ENCODE results near the gene UBE2J2. TPM values are rescaled to one million over a fixed set of nuclear protein-coding genes. Genes with fewer than 3 reads are reported as not detected.

Gene UBE2J2
- total and polyA plus RNA-seq, 2 of the 13 experiments (the other 11 are each of a cell fraction or from before 2014, with no cell fraction given): 25.4 to 29.4 TPM

GRCh38 chr1:1230656-1231399 is 42.8 kb downstream of the UBE2J2 start (continued):
- TF ChIP-seq, protein P1, sequence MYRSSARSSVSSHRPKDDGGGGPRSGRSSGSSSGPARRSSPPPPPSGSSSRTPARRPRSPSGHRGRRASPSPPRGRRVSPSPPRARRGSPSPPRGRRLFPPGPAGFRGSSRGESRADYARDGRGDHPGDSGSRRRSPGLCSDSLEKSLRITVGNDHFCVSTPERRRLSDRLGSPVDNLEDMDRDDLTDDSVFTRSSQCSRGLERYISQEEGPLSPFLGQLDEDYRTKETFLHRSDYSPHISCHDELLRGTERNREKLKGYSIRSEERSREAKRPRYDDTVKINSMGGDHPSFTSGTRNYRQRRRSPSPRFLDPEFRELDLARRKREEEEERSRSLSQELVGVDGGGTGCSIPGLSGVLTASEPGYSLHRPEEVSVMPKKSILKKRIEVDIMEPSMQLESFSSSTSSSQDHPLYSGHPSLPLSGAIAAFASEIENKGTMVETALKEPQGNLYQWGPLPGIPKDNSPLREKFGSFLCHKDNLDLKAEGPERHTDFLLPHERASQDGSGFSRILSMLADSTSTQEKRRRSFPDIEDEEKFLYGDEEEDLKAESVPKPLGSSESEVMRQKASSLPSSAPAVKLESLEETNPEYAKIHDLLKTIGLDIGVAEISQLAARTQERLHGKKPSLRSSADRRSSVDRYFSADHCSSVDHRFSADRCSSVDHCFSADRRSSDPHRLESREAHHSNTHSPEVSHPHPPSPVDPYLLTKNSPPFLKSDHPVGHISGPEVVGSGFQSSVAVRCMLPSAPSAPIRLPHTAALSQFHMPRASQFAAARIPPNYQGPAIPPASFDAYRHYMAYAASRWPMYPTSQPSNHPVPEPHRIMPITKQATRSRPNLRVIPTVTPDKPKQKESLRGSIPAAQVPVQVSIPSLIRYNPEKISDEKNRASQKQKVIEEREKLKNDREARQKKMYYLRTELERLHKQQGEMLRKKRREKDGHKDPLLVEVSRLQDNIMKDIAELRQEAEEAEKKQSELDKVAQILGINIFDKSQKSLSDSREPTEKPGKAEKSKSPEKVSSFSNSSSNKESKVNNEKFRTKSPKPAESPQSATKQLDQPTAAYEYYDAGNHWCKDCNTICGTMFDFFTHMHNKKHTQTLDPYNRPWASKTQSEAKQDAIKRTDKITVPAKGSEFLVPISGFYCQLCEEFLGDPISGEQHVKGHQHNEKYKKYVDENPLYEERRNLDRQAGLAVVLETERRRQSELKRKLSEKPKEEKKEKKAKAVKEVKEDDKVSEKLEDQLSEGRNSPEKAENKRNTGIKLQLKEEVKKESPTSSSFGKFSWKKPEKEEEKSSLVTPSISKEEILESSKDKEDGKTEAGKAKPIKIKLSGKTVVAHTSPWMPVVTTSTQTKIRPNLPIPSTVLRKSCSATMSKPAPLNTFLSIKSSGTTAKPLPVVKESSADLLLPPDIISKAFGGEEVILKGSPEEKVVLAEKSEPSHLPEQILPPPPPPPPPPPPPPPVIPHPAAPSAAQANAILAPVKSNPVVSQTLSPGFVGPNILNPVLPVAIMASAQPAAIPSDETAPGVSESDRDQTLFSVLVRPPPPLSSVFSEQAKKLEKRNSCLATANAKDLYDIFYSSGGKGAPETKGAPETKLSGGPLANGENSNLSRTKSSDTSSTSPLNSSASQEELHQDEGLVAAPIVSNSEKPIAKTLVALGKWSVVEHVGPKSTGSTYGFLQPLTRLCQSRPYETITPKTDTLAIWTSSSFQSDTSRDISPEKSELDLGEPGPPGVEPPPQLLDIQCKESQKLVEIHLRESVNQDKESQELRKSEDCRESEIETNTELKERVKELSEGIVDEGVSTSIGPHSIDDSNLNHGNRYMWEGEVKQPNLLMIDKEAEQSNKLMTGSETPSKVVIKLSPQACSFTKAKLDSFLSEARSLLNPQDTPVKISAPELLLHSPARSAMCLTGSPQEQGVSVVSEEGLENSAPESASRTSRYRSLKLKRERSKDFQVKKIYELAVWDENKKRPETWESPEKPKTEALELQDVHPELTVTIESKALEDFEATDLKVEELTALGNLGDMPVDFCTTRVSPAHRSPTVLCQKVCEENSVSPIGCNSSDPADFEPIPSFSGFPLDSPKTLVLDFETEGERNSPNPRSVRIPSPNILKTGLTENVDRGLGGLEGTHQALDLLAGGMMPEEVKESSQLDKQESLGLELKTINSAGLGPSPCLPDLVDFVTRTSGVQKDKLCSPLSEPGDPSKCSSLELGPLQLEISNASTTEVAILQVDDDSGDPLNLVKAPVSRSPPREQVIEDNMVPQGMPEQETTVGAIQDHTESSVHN (CRISPR knock-in tag; IDR thresholded peaks at IDR 0.05): 0 out of 2 replicates have a peak, but pooled peaks have one; percentile 48
- TF ChIP-seq ATM (IDR thresholded peaks at IDR 0.05; ENCODE audit: borderline replicate concordance) (no peak), ZNF101 (CRISPR knock-in tag; IDR thresholded peaks at IDR 0.05; ENCODE audit: borderline replicate concordance, low read depth) (no peak), POLR2A (IDR thresholded peaks at IDR 0.05; ENCODE audit: insufficient read depth in 1 of 2, low read depth in 2 of 2, low read length in 2 of 2) (0 out of 4 replicates have a peak, but pooled peaks of 1 of the 2 experiments have one; percentile 11), PHF5A (CRISPR knock-in tag; IDR thresholded peaks at IDR 0.05; ENCODE audit: low read depth, unreplicated experiment) (no peak), TCF7 (IDR thresholded peaks at IDR 0.05; ENCODE audit: low read depth) (no peak), NCOA5 (CRISPR knock-in tag; IDR thresholded peaks at IDR 0.05) (no peak), ZNF678 (CRISPR knock-in tag; IDR thresholded peaks at IDR 0.05) (0 out of 2 replicates have a peak, but pooled peaks have one; percentile 27), ZNF775 (CRISPR knock-in tag; IDR thresholded peaks at IDR 0.05; ENCODE audit: borderline replicate concordance) (peak; percentile 79; the same call in 1 of the 2 replicates), PRDM15 (CRISPR knock-in tag; IDR thresholded peaks at IDR 0.05) (0 out of 2 replicates have a peak, but pooled peaks have one; percentile 28), ZFP36L1 (CRISPR knock-in tag; IDR thresholded peaks at IDR 0.05) (0 out of 2 replicates have a peak, but pooled peaks have one; percentile 41), ZNF44 (CRISPR knock-in tag; IDR thresholded peaks at IDR 0.05) (0 out of 2 replicates have a peak, but pooled peaks have one; percentile 67), ZBTB20 (CRISPR knock-in tag; IDR thresholded peaks at IDR 0.05; ENCODE audit: borderline replicate concordance, low read depth) (0 out of 2 replicates have a peak, but pooled peaks have one; percentile 13), ADNP (CRISPR knock-in tag; IDR thresholded peaks at IDR 0.05) (0 out of 2 replicates have a peak, but pooled peaks have one; percentile 10), HES4 (CRISPR knock-in tag; IDR thresholded peaks at IDR 0.05; ENCODE audit: borderline replicate concordance) (no peak)

Data from HepG2 (cell line).